B cell (primary cell): Measurements from ENCODE around the gene INSRR. TPM values are rescaled to one million over a fixed set of nuclear protein-coding genes. Genes with fewer than 3 reads are reported as not detected.

Experiments
- ATAC-seq: fragments of 200-7000 bp; cut with Tn5 transposase; one replicate; pipeline ENCODE4 v1.10.0; 2021; ENCODE audit warnings: low read depth, mild to moderate bottlenecking, moderate number of reproducible peaks, moderate library complexity
- CTCF ChIA-PET: fragments of 350-600 bp; sonication (Branson Sonifier 250); formaldehyde crosslinking; loops from one replicate; lab custom pipeline; 2021; ENCODE audit warnings: antibody characterized with exemption, inconsistent platforms; lab: Charles Lee
- POLR2A ChIA-PET: fragments of 350-600 bp; sonication (Branson Sonifier 250); formaldehyde crosslinking; loops from one replicate; lab custom pipeline; 2021; ENCODE audit warnings: antibody characterized with exemption; lab: Charles Lee
- DNase-seq: peaks from one replicate; pipeline ENCODE4 v3.0.0; 2013
- H2AFZ ChIP-seq: 2 replicates; pipeline ENCODE4 v1.6.1; 2012; ENCODE audit warnings: mild to moderate bottlenecking, low read depth, low read length; ENCODE audit not compliant: insufficient read depth, poor library complexity, severe bottlenecking
- H3K27ac ChIP-seq, 2 donors: 1 replicate in 1 of 2; 2 replicates in 1 of 2; pipeline ENCODE4 v1.5.1; 2012 to 2013; ENCODE audit warnings: low read length in 2 of 2, mild to moderate bottlenecking in 2 of 2, moderate library complexity in 1 of 2
- H3K27me3 ChIP-seq, 4 experiments: fragments of 200-600 bp in 1 of 4; sonication (generic) in 1 of 4; replicated peaks in 1 of 4; 1 replicate in 2 of 4; 2 replicates in 2 of 4; pipeline versions ENCODE4 v1.6.1 to v1.7.0; 2013 to 2016; ENCODE audit warnings: low read length in 3 of 4, mild to moderate bottlenecking in 2 of 4, mixed read lengths in 1 of 4, moderate library complexity in 1 of 4; ENCODE audit not compliant: insufficient read depth in 4 of 4, control insufficient read depth in 3 of 4; ENCODE audit errors: control extremely low read depth in 1 of 4
- H3K36me3 ChIP-seq, 2 experiments: replicated peaks in 1 of 2; 1 replicate in 1 of 2; 2 replicates in 1 of 2; pipeline versions ENCODE4 v1.6.1 to v1.7.1; 2013; ENCODE audit warnings: low read length in 1 of 2; ENCODE audit not compliant: insufficient read depth in 2 of 2, control insufficient read depth in 1 of 2; ENCODE audit errors: control extremely low read depth in 1 of 2, extremely low read depth in 1 of 2
- H3K4me1 ChIP-seq, 2 donors: fragments of 200-600 bp in 1 of 2; sonication (generic) in 1 of 2; 1 replicate in 1 of 2; 2 replicates in 1 of 2; pipeline versions ENCODE4 v1.5.1 to v1.6.1; 2013 to 2017; ENCODE audit warnings: low read length in 2 of 2; ENCODE audit not compliant: control insufficient read depth in 2 of 2, insufficient read depth in 2 of 2
- H3K4me2 ChIP-seq: replicated peaks from 2 replicates; pipeline ENCODE3; 2012; ENCODE audit warnings: mild to moderate bottlenecking, low read depth, low read length; ENCODE audit not compliant: poor library complexity, severe bottlenecking
- H3K4me3 ChIP-seq, 5 experiments: fragments of 200-600 bp in 1 of 5; sonication (generic) in 1 of 5; 1 replicate in 3 of 5; 2 replicates in 2 of 5; pipeline versions ENCODE4 v1.5.1 to v1.7.0; 2011 to 2016; ENCODE audit warnings: low read length in 4 of 5, mild to moderate bottlenecking in 4 of 5, low read depth in 2 of 5, control low read depth in 1 of 5, moderate library complexity in 1 of 5; ENCODE audit not compliant: insufficient read depth in 1 of 5; ENCODE audit errors: control extremely low read depth in 1 of 5, extremely low read depth in 1 of 5
- H3K79me2 ChIP-seq: fragments of 200-600 bp; sonication (generic); one replicate; pipeline ENCODE4 v1.6.0; 2016; ENCODE audit warnings: low read length; ENCODE audit not compliant: control insufficient read depth, insufficient read depth
- H3K9ac ChIP-seq: fragments of 200-600 bp; sonication (generic); 2 replicates; pipeline ENCODE4 v1.6.1; 2017; ENCODE audit warnings: mild to moderate bottlenecking, low read length, moderate library complexity
- H3K9me3 ChIP-seq, 3 donors: one replicate each; pipeline versions ENCODE4 v1.6.1 to v1.7.1; 2013; ENCODE audit warnings: low read length in 2 of 3; ENCODE audit not compliant: control insufficient read depth in 2 of 3, insufficient read depth in 1 of 3; ENCODE audit errors: control extremely low read depth in 1 of 3
- H4K20me1 ChIP-seq: 2 replicates; pipeline ENCODE4 v1.6.0; 2012; ENCODE audit warnings: mild to moderate bottlenecking, low read length; ENCODE audit not compliant: insufficient read depth, control insufficient read depth, poor library complexity, severe bottlenecking
- H3K27ac Mint-ChIP-seq: one replicate; pipeline ENCODE4 v1.8.0; 2021; ENCODE audit warnings: mixed read lengths
- H3K27me3 Mint-ChIP-seq: one replicate; pipeline ENCODE4 v1.8.0; 2021; ENCODE audit warnings: mixed read lengths
- H3K4me1 Mint-ChIP-seq: one replicate; pipeline ENCODE4 v1.8.0; 2021; ENCODE audit warnings: mixed read lengths
- H3K4me3 Mint-ChIP-seq: one replicate; pipeline ENCODE4 v1.8.0; 2021; ENCODE audit warnings: mixed read lengths
- H3K9me3 Mint-ChIP-seq: one replicate; pipeline ENCODE4 v1.8.0; 2022; ENCODE audit warnings: mixed read lengths; ENCODE audit not compliant: insufficient read depth
- CTCF ChIP-seq: fragments of 200-600 bp; IDR thresholded peaks from one replicate; pipeline ENCODE4 v1.8.0; 2022; ENCODE audit warnings: antibody characterized with exemption, mild to moderate bottlenecking
- EZH2 ChIP-seq: IDR thresholded peaks from 2 replicates; pipeline ENCODE4 v1.6.1; 2012; ENCODE audit warnings: borderline replicate concordance, low read depth, mild to moderate bottlenecking, moderate library complexity, low read length; ENCODE audit not compliant: insufficient read depth, poor library complexity, severe bottlenecking
- WGBS: methylation state at CpG from one replicate; pipeline ENCODE4 v1.1.5; 2013; ENCODE audit warnings: missing lambda C conversion rate; ENCODE audit not compliant: insufficient coverage; 5-methylcytosine and 5-hydroxymethylcytosine counted together
- intact Hi-C: fragments of 100-400 bp; cut with micrococcal nuclease; formaldehyde crosslinking; loops from one replicate; pipeline ENCODE4 v1.10.0; 2022
- polyA plus RNA-seq: library from polyadenylated mRNA; depleted of rRNA; stranded (reverse); fragments of >200 nt; gene quantifications from 2 replicates; pipeline ENCODE4 v1.2.3, GENCODE V29; 2012
- total RNA-seq, 2 donors: library from RNA; stranded (reverse); fragments of 120-200 nt in 1 of 2; gene quantifications; 1 replicate in 1 of 2; 2 replicates in 1 of 2; pipeline versions ENCODE4 v1.2.3 to v1.2.4, GENCODE V29; 2013 to 2022

The INSRR gene
- total and polyA plus RNA-seq, 2 donors (not counting 1 experiment from before 2014, with no cell fraction given) = not detected

- H3K9me3 Mint-ChIP-seq = no peaks in the 10 kb centered on the region
- intact Hi-C loops = no loop called here
- H4K20me1 ChIP-seq = no peaks in the 10 kb centered on the region
- peaks cover 15% of the 10 kb centered on the region for H3K4me1 Mint-ChIP-seq
- H3K27ac Mint-ChIP-seq = no peak overlapping the region
- no peaks in the 10 kb centered on the region for H3K36me3 ChIP-seq
- H3K27ac ChIP-seq = no peak overlapping the region
- no peak overlapping the region for H3K4me3 Mint-ChIP-seq
- peaks cover 0 to 72% (median 25%) of the 10 kb centered on the region in 4 experiments for H3K27me3 ChIP-seq
- H3K9ac ChIP-seq = no peak overlapping the region
- no peak overlapping the region for H3K4me3 ChIP-seq
- peaks cover 74% of the 10 kb centered on the region for H3K27me3 Mint-ChIP-seq
- peaks cover 21 to 24% of the 10 kb centered on the region in 2 donors for H3K4me1 ChIP-seq
- POLR2A ChIA-PET = interaction anchor here (0.6 kb wide), 1 partner anchor 272 kb away, joined by 5 read pairs; no protein-coding TSS in a partner anchor
- ATAC-seq (no peak), DNase-seq (no peak)
- no peak overlapping the region for H3K4me2 ChIP-seq
- H3K79me2 ChIP-seq = no peaks in the 10 kb centered on the region
- 64% methylated on average over 8 of the region's 12 CpGs for WGBS
- CTCF ChIA-PET = interaction anchor here (1.1 kb wide), 1 partner anchor 169 kb away, joined by 4 read pairs; no protein-coding TSS in a partner anchor
- no peak overlapping the region for H2AFZ ChIP-seq
- TF ChIP-seq EZH2 (no peak), CTCF (no peak)
- peaks cover 0 to 14% (median 0%) of the 10 kb centered on the region in 3 donors for H3K9me3 ChIP-seq
These were observed 36.0 kb upstream of the INSRR start for GRCh38 chr1:156894711-156895454.

- 32% methylated on average over 4 of the region's 5 CpGs for WGBS
- H3K4me3 ChIP-seq = no peak overlapping the region
- no peaks in the 10 kb centered on the region for H3K79me2 ChIP-seq
- ChIA-PET POLR2A (no interaction called here), CTCF (interaction anchor here (1.1 kb wide), 1 partner anchor 168 kb away, joined by 4 read pairs; no protein-coding TSS in a partner anchor)
- no peaks in the 10 kb centered on the region for H3K36me3 ChIP-seq
- H3K4me2 ChIP-seq = peak overlapping the region; percentile 60
- no peak overlapping the region for H2AFZ ChIP-seq
- no peak overlapping the region for H3K9ac ChIP-seq
- H4K20me1 ChIP-seq = no peaks in the 10 kb centered on the region
- H3K9me3 Mint-ChIP-seq = no peaks in the 10 kb centered on the region
- TF ChIP-seq EZH2 (no peak), CTCF (no peak)
- H3K9me3 ChIP-seq = peaks cover 0 to 14% (median 0%) of the 10 kb centered on the region in 3 donors
- H3K4me1 Mint-ChIP-seq = peaks cover 15% of the 10 kb centered on the region
- no peak for DNase-seq
- H3K27ac ChIP-seq = no peak overlapping the region
- intact Hi-C loops = no loop called here
- H3K4me1 ChIP-seq = peaks cover 21 to 24% of the 10 kb centered on the region in 2 donors
- H3K4me3 Mint-ChIP-seq = peak overlapping the region; percentile 39
- H3K27me3 Mint-ChIP-seq = peaks cover 75% of the 10 kb centered on the region
- H3K27me3 ChIP-seq = peaks cover 0 to 66% (median 25%) of the 10 kb centered on the region in 4 experiments
- ATAC-seq = no peak
- H3K27ac Mint-ChIP-seq = no peak overlapping the region
These were observed 35.1 kb upstream of the INSRR start for GRCh38 chr1:156894001-156894400.
